GM10266 (cell line): ENCODE results near the gene TSSC4.

ENCODE experiments used
- DNase-seq: peaks from one replicate; pipeline ENCODE4 v3.0.0; 2012; ENCODE audit errors: extremely low spot score
- TF ChIP-seq, protein P1 (sequence below): IDR thresholded peaks from 2 replicates; pipeline ENCODE4 v1.5.1; 2012; ENCODE audit warnings: mild to moderate bottlenecking, low read depth; ENCODE audit not compliant: control insufficient read depth, insufficient read depth; ENCODE audit errors: missing control alignments

Gene TSSC4

DNA sequence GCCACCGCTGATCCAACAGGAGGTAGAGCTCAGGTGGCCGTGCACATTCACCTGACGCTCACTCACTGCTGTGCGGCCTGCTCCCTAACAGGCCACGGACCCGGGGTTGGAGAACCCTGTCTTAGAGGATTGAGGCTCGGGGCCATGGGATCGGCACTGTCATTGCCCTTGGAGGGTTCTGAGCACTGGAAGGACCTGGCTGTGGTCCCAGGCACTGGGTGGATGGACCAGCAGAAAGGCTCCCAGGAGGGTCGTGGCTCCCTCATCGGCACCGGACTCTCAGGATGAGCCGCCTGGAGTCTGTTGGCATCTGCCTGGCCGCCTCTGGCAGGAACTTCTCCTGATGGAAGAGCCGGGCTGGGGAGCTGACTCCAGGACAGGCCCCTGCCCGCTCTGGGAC, 50.8 kb downstream of the TSSC4 start:
- TF ChIP-seq, protein P1, sequence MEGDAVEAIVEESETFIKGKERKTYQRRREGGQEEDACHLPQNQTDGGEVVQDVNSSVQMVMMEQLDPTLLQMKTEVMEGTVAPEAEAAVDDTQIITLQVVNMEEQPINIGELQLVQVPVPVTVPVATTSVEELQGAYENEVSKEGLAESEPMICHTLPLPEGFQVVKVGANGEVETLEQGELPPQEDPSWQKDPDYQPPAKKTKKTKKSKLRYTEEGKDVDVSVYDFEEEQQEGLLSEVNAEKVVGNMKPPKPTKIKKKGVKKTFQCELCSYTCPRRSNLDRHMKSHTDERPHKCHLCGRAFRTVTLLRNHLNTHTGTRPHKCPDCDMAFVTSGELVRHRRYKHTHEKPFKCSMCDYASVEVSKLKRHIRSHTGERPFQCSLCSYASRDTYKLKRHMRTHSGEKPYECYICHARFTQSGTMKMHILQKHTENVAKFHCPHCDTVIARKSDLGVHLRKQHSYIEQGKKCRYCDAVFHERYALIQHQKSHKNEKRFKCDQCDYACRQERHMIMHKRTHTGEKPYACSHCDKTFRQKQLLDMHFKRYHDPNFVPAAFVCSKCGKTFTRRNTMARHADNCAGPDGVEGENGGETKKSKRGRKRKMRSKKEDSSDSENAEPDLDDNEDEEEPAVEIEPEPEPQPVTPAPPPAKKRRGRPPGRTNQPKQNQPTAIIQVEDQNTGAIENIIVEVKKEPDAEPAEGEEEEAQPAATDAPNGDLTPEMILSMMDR = no peak
- no peak for DNase-seq

DNA sequence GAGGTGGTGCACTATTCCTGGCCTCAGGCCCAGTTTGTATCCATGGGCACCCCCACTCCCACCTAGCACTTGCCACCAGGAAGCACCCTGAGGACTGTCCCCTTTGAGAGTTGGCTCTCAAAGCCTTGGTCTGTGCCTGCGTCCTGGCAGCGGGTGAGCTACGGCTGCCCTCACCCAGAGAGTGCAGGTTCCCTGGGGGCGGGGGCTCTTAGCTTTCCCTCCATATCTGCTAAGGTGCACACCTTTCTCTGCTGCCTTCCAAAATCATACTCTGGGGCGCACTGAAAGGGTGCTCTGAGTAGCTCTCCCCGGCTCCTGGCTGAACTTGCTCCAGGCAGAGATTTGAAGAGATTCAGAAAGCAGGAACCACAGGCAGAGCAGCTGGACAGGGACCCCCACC, 51.4 kb downstream of the TSSC4 start:
- TF ChIP-seq, protein P1 = no peak

DNA sequence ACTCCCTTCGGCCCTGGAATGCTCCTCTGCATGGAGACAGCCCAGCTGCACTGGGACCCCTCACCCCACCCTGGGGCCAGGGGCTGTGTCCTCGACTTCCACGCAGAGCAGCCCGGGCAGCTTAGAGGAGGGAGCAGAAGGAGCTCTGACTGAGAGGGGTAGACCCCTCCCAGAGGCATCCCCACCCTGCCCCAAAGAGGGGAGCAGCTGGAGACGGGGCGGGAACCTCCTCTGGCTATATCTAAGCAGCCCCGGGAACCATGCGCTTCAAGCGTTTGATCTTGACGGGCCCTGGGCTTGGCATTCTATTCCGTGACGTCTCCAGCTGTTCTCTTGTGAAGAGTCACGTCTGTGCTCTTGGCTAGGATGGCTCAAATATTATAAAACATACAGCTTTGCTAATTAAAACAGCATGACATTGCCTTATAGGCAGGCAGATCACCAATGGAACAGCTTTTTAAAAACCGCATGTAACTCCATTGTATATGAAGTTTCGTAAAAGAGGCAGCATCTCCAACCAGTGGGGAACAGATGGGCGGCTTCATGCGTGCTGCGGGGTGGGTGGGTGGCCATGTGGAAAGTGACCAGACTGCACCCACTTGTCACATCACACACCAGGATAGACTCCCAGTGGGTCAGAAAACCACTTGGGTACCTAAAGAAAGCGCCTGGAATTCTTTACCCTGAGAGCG, 51.9 kb downstream of the TSSC4 start:
- TF ChIP-seq, protein P1 = no peak
- no peak for DNase-seq

More for the DNA sequence above, 51.4 kb downstream of the TSSC4 start:
- DNase-seq = no peak

DNA sequence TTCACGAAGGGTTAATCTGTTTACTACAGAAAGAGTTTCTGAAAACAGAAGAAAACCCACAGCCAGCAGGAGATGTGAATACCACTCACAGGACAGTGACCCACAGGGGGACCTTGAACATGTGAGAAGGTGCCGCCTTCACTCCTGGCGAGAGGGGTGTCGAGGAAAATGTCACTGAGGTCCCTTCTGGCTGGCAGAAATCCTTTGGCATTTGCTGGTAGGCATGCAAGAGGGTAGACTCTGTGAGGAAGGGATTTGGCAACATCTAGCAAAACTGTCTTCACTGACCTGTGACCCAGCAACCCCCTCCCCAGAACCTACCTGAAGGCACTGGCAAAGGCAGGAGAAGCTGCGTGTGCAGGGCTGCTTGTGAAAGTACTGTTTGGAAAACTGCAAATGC, 52.9 kb downstream of the TSSC4 start:
- TF ChIP-seq, protein P1 = no peak
- no peak for DNase-seq
